K562 (cell line): ENCODE data around the gene ACADSB. TPM values are rescaled to one million over a fixed set of nuclear protein-coding genes. Genes with fewer than 3 reads are reported as not detected.

Source experiments
- ATAC-seq: fragments of 200-7000 bp; cut with Tn5 transposase; 3 replicates; pipeline ENCODE4 v1.9.1; 2020; ENCODE audit warnings: moderate library complexity
- BruUV-seq: library from RNA; stranded (reverse); fragments of 400-500 nt; replicated peaks from 2 replicates; lab custom pipeline; 2021; lab: Mats Ljungman, UMichigan
- CTCF ChIA-PET: fragments of 300-600 bp; formaldehyde crosslinking; extraction: SDS; loops from one replicate; lab custom pipeline; 2021; ENCODE audit warnings: low intra/inter-chr PET ratio; lab: Yijun Ruan, JAX
- POLR2A ChIA-PET: fragments of 300-600, 350-650 bp; sonication (Branson Sonifier 250); formaldehyde crosslinking; extraction: SDS; loops from one replicate; lab custom pipeline; 2021; ENCODE audit warnings: antibody characterized with exemption, inconsistent platforms; lab: Yijun Ruan, JAX
- DNase-seq, 4 experiments: peaks; one replicate each; pipeline versions ENCODE4 v3.0.0 to v3.0.0-alpha.2; 2011 to 2018; ENCODE audit warnings: low spot score in 3 of 4, mixed read lengths in 3 of 4; ENCODE audit errors: extremely low read depth in 1 of 4
- FAIRE-seq: peaks from 2 replicates; lab custom pipeline; 2011; peaks lifted over from hg19 to GRCh38; lab: Jason Lieb, UNC
- H2AFZ ChIP-seq: 2 replicates; pipeline ENCODE4 v1.6.0; 2011; ENCODE audit warnings: low read depth, low read length, control low read depth, inconsistent platforms
- H3K27ac ChIP-seq: fragments of 200-600 bp; 3 replicates; pipeline ENCODE4 v1.8.0; 2011; ENCODE audit warnings: low read depth, mild to moderate bottlenecking, control low read depth, inconsistent platforms, low read length, moderate library complexity, mixed read lengths; ENCODE audit errors: extremely low read depth
- H3K27me3 ChIP-seq, 2 experiments: fragments of 300-600 bp in 1 of 2; 2 replicates in 1 of 2; 3 replicates in 1 of 2; pipeline versions ENCODE4 v1.6.0 to v1.8.0; 2011; ENCODE audit warnings: inconsistent platforms in 2 of 2, low read length in 2 of 2, mild to moderate bottlenecking in 1 of 2, mixed read lengths in 1 of 2, moderate library complexity in 1 of 2; ENCODE audit not compliant: control insufficient read depth in 2 of 2, insufficient read depth in 2 of 2
- H3K36me3 ChIP-seq: fragments of 300-600 bp; 3 replicates; pipeline ENCODE4 v1.8.0; 2011; ENCODE audit warnings: mild to moderate bottlenecking, low read length, inconsistent platforms; ENCODE audit not compliant: control insufficient read depth, insufficient read depth
- H3K4me1 ChIP-seq, 2 experiments: fragments of 200-600 bp in 1 of 2; replicated peaks in 1 of 2; 2 replicates in 1 of 2; 3 replicates in 1 of 2; pipeline versions ENCODE4 v1.5.1 to v1.8.0; 2011; ENCODE audit warnings: inconsistent platforms in 2 of 2, low read length in 2 of 2, mild to moderate bottlenecking in 1 of 2, mixed read lengths in 1 of 2, moderate library complexity in 1 of 2; ENCODE audit not compliant: control insufficient read depth in 2 of 2, insufficient read depth in 2 of 2
- H3K4me2 ChIP-seq: 2 replicates; pipeline ENCODE4 v1.6.1; 2011; ENCODE audit warnings: low read length, control low read depth, inconsistent platforms, mixed read lengths; ENCODE audit not compliant: insufficient read depth
- H3K4me3 ChIP-seq: fragments of 200-600 bp; sonication (generic), shearing (Covaris generic); 2 replicates; pipeline ENCODE4 v1.5.1; 2016; ENCODE audit warnings: control low read depth, inconsistent platforms
- H3K79me2 ChIP-seq: fragments of 200-600 bp; 3 replicates; pipeline ENCODE4 v1.8.0; 2011; ENCODE audit warnings: low read length, inconsistent platforms; ENCODE audit not compliant: control insufficient read depth, insufficient read depth
- H3K9ac ChIP-seq, 2 experiments: 2 replicates each; pipeline versions ENCODE4 v1.6.0 to v1.6.1; 2011; ENCODE audit warnings: low read depth in 2 of 2, low read length in 2 of 2, control low read depth in 1 of 2, inconsistent platforms in 1 of 2, mild to moderate bottlenecking in 1 of 2, mixed read lengths in 1 of 2; ENCODE audit not compliant: insufficient read depth in 1 of 2
- H3K9me1 ChIP-seq: one replicate; pipeline ENCODE4 v1.6.0; 2011; ENCODE audit warnings: inconsistent platforms, mild to moderate bottlenecking, low read length, moderate library complexity; ENCODE audit not compliant: control insufficient read depth, insufficient read depth
- H3K9me3 ChIP-seq: replicated peaks from 2 replicates; pipeline ENCODE4 v1.5.1; 2011; ENCODE audit warnings: low read depth, low read length, inconsistent platforms; ENCODE audit not compliant: control insufficient read depth, insufficient read depth
- H4K20me1 ChIP-seq: replicated peaks from 2 replicates; pipeline ENCODE4 v1.6.1; 2011; ENCODE audit warnings: low read length, inconsistent platforms, mixed read lengths; ENCODE audit not compliant: control insufficient read depth, insufficient read depth
- BRD9 ChIP-seq: fragments of 450-650 bp; IDR thresholded peaks from 2 replicates; pipeline ENCODE4 v1.6.1; 2018; ENCODE audit warnings: low read depth; ENCODE audit not compliant: partially characterized antibody
- DNMT1 ChIP-seq: fragments of 450-650 bp; IDR thresholded peaks from 2 replicates; pipeline ENCODE4 v1.6.1; 2016; ENCODE audit warnings: antibody characterized with exemption, mild to moderate bottlenecking
- FOXK2 ChIP-seq, 2 experiments: fragments of 450-650 bp; IDR thresholded peaks in 1 of 2; conservative IDR thresholded peaks in 1 of 2; 2 replicates each; pipeline ENCODE4 v1.6.1; 2016; ENCODE audit warnings: low read depth in 2 of 2, mild to moderate bottlenecking in 1 of 2
- JUN ChIP-seq, 2 experiments: sonication (generic) in 1 of 2; formaldehyde crosslinking in 1 of 2; IDR thresholded peaks; 2 replicates each; pipeline versions ENCODE4 v1.6.1 to v1.8.0; 2012 to 2022; ENCODE audit warnings: borderline replicate concordance in 2 of 2, mild to moderate bottlenecking in 2 of 2, improper control_type of control experiment in 1 of 2, low read depth in 1 of 2, low read length in 1 of 2, missing genetic modification reagents in 1 of 2
- JUND ChIP-seq, 2 experiments: IDR thresholded peaks; 2 replicates in 1 of 2; 3 replicates in 1 of 2; pipeline ENCODE4 v1.6.1; 2011; ENCODE audit warnings: borderline replicate concordance in 2 of 2, low read depth in 2 of 2, low read length in 2 of 2, improper control_type of control experiment in 1 of 2, missing biosample characterization in 1 of 2, missing genetic modification characterization in 1 of 2, missing genetic modification reagents in 1 of 2
- NCOA1 ChIP-seq: fragments of 450-650 bp; IDR thresholded peaks from 2 replicates; pipeline ENCODE4 v1.6.1; 2016; ENCODE audit warnings: low read depth
- NFE2 ChIP-seq: IDR thresholded peaks from 2 replicates; pipeline ENCODE4 v1.6.1; 2014; ENCODE audit warnings: antibody characterized with exemption, low read depth
- ZNF224 ChIP-seq: sonication (generic); formaldehyde crosslinking; IDR thresholded peaks from 2 replicates; pipeline ENCODE4 v1.8.0; 2022; ENCODE audit warnings: mild to moderate bottlenecking, missing genetic modification reagents
- ZNF274 ChIP-seq: IDR thresholded peaks from 2 replicates; pipeline ENCODE4 v1.6.1; 2011; ENCODE audit warnings: low read depth, mild to moderate bottlenecking, low read length, moderate library complexity, borderline replicate concordance
- WGBS: fragments of 100-300 bp; shearing (Covaris generic); methylation state at CpG from one replicate; pipeline ENCODE4 v1.1.6; 2016; ENCODE audit warnings: low coverage, mixed read lengths; ENCODE audit not compliant: insufficient coverage; ENCODE audit errors: missing lambda C conversion rate; 5-methylcytosine and 5-hydroxymethylcytosine counted together
- in situ Hi-C: fragments of 300-500 bp; cut with MboI; formaldehyde crosslinking; loops from 4 replicates; pipeline ENCODE4 v1.15.0; 2018; ENCODE audit warnings: inconsistent platforms, mixed read lengths
- intact Hi-C: fragments of 100-400 bp; cut with micrococcal nuclease; formaldehyde crosslinking; loops from 2 replicates; pipeline ENCODE4 v1.14.2; 2022
- polyA plus RNA-seq, 8 experiments: library from polyadenylated mRNA; depleted of rRNA in 4 of 8; stranded (reverse) in 5 of 8; unstranded in 3 of 8; fragments of >200 nt; fragmentation: Nextera tagmentation in 2 of 8; fragmentation: Illumina TruSeq in 1 of 8; extraction: Ambion mirVana in 2 of 8; extraction: Trizol in 1 of 8; gene quantifications; 2 replicates each; pipeline versions ENCODE4 v1.2.1 to v1.2.3, GENCODE V29; 2011 to 2014; ENCODE audit warnings: inconsistent platforms in 1 of 8, missing spikeins in 1 of 8
- total RNA-seq, 7 experiments: library from RNA; depleted of rRNA in 6 of 7; stranded (reverse); fragments of >200 nt in 6 of 7; fragmentation: Illumina TruSeq in 2 of 7; extraction: Trizol in 2 of 7; gene quantifications; 2 replicates each; pipeline versions ENCODE4 v1.2.1 to v1.2.3, GENCODE V29; 2011 to 2021; ENCODE audit warnings: low replicate concordance in 1 of 7
- TF ChIP-seq, protein P1 (sequence below): fragments of 450-650 bp; IDR thresholded peaks from 2 replicates; pipeline ENCODE4 v1.6.1; 2018; ENCODE audit not compliant: partially characterized antibody
- TF ChIP-seq, protein P2 (sequence below): IDR thresholded peaks from 2 replicates; pipeline ENCODE4 v1.6.1; 2016; ENCODE audit warnings: missing genetic modification characterization, missing compliant biosample characterization
- TF ChIP-seq, protein P3 (sequence below): fragments of 450-650 bp; formaldehyde crosslinking; IDR thresholded peaks from 2 replicates; pipeline ENCODE4 v1.4.0; 2020; ENCODE audit warnings: mild to moderate bottlenecking, moderate library complexity
- TF ChIP-seq, protein P4 (sequence below): fragments of 250-450 bp; sonication (Bioruptor Pico); IDR thresholded peaks from 2 replicates; pipeline ENCODE4 v1.4.0; 2020

Gene ACADSB
- total and polyA plus RNA-seq, 9 of the 15 experiments (the other 6 are each of a cell fraction or from before 2014, with no cell fraction given) = 2.9 to 9.1 (median 5.8) TPM

DNA sequence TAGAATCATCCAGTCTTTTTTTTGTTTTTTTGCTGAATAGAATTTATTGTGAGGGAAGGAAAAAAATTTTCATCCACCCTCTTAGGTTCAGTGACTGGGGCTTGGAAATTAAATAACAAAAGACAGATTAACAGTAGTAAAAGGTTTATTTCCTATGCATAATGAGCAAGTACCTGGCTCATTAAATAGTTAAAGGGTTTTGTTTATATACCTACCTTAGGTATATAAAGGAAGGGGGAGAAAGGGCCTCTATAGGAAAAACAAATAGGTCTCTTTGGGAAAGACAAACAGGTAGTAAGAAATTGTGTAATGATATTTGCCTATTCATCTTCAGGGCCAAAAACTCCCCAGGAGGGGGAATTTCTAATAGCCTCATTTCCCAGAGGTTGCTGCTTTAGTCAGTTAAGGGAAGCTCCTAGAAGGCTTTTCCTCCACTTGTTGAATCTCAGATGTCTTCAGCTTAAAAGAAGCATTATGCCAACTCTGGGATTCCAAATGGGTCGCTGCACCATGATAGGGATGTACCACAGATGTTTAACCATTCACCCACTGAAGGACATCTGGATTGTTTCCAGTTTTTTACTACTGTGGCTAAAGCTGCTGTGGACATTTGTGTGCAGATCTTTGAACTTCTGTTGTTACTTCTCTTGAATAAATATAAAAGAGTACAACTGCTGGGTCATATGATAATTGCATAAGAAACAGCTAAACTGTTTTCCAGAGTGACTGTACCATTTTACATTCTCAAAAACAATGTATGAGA, 11.3 kb downstream of the ACADSB start:
- Histone ChIP-seq H3K27ac (no peak overlapping the region), H2AFZ (no peak overlapping the region), H3K79me2 (no peaks in the 10 kb centered on the region), H3K36me3 (no peaks in the 10 kb centered on the region), H3K9ac (no peak overlapping the region), H3K4me1 (no peaks in the 10 kb centered on the region; a peak in 1 of 5 replicates), H3K9me3 (no peaks in the 10 kb centered on the region), H3K27me3 (no peaks in the 10 kb centered on the region), H3K9me1 (no peaks in the 10 kb centered on the region), H3K4me3 (no peak overlapping the region), H3K4me2 (no peak overlapping the region), H4K20me1 (no peaks in the 10 kb centered on the region)
- FAIRE-seq (no peak), ATAC-seq (no peak), DNase-seq (no peak)
- ChIA-PET POLR2A (no interaction called here), CTCF (no interaction called here)
- BruUV-seq = no TSS peak
- in situ Hi-C loops (no loop called here), intact Hi-C loops (no loop called here)
- WGBS = 20% methylated on average over 1 of the region's 1 CpG
- TF ChIP-seq BRD9 (no peak), ZNF224 (CRISPR knock-in tag) (no peak), NFE2 (no peak), DNMT1 (no peak), JUND (IDR thresholded peaks at IDR 0.05; ENCODE audit: borderline replicate concordance, low read depth, low read length) (no peak), JUND (tag; IDR thresholded peaks at IDR 0.05; ENCODE audit: borderline replicate concordance, low read depth, low read length) (no peak), ZNF274 (no peak), NCOA1 (no peak), FOXK2 (conservative IDR thresholded peaks at IDR 0.05 in 1 of 2, IDR thresholded peaks at IDR 0.05 in 1 of 2; ENCODE audit: low read depth in 2 of 2) (no peak), JUN (IDR thresholded peaks at IDR 0.05; ENCODE audit: borderline replicate concordance, low read depth, low read length) (no peak), JUN (CRISPR knock-in tag; IDR thresholded peaks at IDR 0.05; ENCODE audit: borderline replicate concordance) (no peak)
- TF ChIP-seq, protein P1, sequence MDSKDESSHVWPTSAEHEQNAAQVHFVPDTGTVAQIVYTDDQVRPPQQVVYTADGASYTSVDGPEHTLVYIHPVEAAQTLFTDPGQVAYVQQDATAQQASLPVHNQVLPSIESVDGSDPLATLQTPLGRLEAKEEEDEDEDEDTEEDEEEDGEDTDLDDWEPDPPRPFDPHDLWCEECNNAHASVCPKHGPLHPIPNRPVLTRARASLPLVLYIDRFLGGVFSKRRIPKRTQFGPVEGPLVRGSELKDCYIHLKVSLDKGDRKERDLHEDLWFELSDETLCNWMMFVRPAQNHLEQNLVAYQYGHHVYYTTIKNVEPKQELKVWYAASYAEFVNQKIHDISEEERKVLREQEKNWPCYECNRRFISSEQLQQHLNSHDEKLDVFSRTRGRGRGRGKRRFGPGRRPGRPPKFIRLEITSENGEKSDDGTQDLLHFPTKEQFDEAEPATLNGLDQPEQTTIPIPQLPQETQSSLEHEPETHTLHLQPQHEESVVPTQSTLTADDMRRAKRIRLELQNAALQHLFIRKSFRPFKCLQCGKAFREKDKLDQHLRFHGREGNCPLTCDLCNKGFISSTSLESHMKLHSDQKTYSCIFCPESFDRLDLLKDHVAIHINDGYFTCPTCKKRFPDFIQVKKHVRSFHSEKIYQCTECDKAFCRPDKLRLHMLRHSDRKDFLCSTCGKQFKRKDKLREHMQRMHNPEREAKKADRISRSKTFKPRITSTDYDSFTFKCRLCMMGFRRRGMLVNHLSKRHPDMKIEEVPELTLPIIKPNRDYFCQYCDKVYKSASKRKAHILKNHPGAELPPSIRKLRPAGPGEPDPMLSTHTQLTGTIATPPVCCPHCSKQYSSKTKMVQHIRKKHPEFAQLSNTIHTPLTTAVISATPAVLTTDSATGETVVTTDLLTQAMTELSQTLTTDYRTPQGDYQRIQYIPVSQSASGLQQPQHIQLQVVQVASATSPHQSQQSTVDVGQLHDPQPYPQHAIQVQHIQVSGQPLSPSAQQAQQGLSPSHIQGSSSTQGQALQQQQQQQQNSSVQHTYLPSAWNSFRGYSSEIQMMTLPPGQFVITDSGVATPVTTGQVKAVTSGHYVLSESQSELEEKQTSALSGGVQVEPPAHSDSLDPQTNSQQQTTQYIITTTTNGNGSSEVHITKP = no peak
- TF ChIP-seq, protein P2, sequence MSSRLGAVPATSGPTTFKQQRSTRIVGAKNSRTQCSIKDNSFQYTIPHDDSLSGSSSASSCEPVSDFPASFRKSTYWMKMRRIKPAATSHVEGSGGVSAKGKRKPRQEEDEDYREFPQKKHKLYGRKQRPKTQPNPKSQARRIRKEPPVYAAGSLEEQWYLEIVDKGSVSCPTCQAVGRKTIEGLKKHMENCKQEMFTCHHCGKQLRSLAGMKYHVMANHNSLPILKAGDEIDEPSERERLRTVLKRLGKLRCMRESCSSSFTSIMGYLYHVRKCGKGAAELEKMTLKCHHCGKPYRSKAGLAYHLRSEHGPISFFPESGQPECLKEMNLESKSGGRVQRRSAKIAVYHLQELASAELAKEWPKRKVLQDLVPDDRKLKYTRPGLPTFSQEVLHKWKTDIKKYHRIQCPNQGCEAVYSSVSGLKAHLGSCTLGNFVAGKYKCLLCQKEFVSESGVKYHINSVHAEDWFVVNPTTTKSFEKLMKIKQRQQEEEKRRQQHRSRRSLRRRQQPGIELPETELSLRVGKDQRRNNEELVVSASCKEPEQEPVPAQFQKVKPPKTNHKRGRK = no peak
- TF ChIP-seq, protein P3, sequence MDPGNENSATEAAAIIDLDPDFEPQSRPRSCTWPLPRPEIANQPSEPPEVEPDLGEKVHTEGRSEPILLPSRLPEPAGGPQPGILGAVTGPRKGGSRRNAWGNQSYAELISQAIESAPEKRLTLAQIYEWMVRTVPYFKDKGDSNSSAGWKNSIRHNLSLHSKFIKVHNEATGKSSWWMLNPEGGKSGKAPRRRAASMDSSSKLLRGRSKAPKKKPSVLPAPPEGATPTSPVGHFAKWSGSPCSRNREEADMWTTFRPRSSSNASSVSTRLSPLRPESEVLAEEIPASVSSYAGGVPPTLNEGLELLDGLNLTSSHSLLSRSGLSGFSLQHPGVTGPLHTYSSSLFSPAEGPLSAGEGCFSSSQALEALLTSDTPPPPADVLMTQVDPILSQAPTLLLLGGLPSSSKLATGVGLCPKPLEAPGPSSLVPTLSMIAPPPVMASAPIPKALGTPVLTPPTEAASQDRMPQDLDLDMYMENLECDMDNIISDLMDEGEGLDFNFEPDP (CRISPR knock-in tag) = no peak
- TF ChIP-seq, protein P4, sequence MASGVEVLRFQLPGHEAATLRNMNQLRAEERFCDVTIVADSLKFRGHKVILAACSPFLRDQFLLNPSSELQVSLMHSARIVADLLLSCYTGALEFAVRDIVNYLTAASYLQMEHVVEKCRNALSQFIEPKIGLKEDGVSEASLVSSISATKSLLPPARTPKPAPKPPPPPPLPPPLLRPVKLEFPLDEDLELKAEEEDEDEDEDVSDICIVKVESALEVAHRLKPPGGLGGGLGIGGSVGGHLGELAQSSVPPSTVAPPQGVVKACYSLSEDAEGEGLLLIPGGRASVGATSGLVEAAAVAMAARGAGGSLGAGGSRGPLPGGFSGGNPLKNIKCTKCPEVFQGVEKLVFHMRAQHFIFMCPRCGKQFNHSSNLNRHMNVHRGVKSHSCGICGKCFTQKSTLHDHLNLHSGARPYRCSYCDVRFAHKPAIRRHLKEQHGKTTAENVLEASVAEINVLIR (CRISPR knock-in tag) = no peak
